Fibroblast of pulmonary artery (primary cell): ENCODE data around the gene PLCL1.

ENCODE experiments used
- DNase-seq: peaks from one replicate; pipeline ENCODE4 v3.0.0-alpha.2; 2010; ENCODE audit warnings: low read depth
- H3K4me3 ChIP-seq: replicated peaks from 2 replicates; pipeline ENCODE4 v1.5.1; 2011; ENCODE audit warnings: low read depth, mild to moderate bottlenecking, control low read depth, low read length, moderate library complexity
- CTCF ChIP-seq: IDR thresholded peaks from 2 replicates; pipeline ENCODE4 v1.5.1; 2011; ENCODE audit warnings: mild to moderate bottlenecking, control low read depth, low read length, inconsistent platforms; ENCODE audit errors: missing control alignments

PLCL1 gene

DNA sequence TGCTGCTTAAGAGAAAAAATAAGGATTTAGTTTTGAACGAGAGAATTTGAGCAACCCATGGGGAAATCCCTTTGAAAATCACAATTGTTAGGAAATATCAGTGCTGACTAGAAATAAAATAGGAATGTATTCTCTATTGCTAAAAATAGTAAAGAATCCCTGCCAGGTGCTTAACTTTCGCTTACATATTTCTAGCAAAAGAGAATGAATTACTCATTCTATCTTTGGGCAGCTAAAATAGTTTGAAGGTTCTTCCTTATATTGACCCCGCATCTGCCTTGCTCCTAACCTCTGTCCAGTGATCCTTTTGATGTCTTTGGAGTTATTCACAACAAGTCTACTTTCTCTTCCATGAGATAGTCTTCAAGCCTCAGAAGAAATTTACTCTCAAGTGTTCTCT is 103.8 kb downstream of the PLCL1 start:
- DNase-seq, result no peak
- H3K4me3 ChIP-seq, result no peak overlapping the region

DNA sequence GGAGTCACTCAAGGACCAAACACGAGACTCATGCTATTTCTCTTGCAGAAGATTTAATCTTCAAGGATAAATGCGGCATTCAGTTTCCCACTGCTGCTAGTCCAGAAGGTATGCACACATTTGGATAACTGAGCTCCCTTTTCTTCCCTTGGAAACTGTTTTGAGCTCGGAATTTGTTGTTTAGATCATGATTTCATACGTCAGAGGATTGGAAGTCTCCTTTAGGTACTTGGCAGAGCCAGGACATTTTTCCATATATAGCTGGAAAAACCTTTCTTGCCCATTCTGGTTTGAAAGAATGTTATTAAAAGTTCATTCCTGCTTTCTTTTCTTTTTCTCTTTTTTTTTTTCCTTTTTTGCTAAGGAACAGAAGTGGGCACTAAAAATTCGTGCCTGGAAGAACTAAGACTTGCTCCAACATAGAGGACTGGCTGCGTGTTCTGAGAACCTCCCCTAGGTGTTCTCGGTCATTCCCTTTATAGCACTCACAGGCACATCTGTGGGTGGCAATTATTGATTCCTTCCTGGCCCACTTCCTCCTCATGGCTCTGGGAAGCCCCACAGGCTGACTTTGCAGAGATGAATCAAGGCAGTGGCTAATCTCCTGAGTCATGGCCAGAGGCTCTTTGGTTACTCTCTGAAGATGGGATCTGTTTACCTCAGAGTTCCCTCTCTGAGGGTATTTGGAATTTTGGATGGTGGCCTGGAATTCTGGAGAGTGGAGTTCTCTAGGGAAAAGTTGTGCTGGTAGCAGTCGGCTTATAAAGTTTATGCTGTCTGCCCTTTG is 104.8 kb downstream of the PLCL1 start:
- DNase-seq, result peak; percentile 77
- H3K4me3 ChIP-seq, result no peak overlapping the region
- TF ChIP-seq CTCF, result no peak

More for the DNA sequence above, 103.8 kb downstream of the PLCL1 start:
- TF ChIP-seq CTCF, result no peak

GRCh38 chr2:197911667-197912066 is 107.3 kb downstream of the PLCL1 start:
- TF ChIP-seq CTCF, result no peak
- DNase-seq, result no peak
- H3K4me3 ChIP-seq, result no peak overlapping the region

DNA sequence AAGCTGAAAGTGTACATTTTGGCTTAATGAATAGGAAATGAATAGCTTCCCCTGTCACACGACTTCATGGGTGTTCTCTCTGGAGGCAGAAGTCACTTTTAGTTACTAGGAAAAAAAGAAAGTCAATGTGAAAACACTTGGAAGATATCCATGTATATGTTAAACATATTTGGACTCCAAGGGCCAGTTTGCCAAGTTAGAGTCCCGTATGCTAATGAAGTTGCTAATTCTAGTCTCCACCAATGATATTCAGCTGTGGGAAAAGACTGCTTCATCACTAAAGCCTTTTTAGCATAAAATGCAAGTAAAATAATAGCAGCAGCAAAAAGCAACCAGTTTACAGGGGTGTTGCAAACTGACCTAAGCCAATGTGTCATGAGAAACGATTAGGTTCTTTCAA is 108.7 kb downstream of the PLCL1 start:
- no peak for DNase-seq
- H3K4me3 ChIP-seq, result no peak overlapping the region
- TF ChIP-seq CTCF, result no peak

DNA sequence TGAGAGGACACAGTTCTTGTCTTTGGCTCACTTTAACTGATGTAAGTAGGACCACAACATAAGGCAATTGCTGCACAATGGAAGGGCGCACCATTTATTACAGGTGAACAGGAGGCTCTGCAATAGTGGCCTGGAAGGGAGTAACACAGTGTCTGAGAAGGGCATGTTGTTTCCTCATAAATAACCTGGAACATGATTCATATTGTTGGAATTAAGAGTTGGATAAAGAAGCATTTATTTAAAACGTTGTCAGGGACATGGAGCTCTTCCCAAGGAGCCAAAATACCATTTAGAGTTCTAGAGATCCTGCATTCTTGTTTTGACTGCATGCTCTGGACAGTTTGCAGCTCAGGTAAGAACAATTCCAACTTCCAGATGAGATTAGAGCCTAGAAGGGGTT is 110.4 kb downstream of the PLCL1 start:
- no peak for TF ChIP-seq CTCF
- peak; percentile 47 for DNase-seq

DNA sequence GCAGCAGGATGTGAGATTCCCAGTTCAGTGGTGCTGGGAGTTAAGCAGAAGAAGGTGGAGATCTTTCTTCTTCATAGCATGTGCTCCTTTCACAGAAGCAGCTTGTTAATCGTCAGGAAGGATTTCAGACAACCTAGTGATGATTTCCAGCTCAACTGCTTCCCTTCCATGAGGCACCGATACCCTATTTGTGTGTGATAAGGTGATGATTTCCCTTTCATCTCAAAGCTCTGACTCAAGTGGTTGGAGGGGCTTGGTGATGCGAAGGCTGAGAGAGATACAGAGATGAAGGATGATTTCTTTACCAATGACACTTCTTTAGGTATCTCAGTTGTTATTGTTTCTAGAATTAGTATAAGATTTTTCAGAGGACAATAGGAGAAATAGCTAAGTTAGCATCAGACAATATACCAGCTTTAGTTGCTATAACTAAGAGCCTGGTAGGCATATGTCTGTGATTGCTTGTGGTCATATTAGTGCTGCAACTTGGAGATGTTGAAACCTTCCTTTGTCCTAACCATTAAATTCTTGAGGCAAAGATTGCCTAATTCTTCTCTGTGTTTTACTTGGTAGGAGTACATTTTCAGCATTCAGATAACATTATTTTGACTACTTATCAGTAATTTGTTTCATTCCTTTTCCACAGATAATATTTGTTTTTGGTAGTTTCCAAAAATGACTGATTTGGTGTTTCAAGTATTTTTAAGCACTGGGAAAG is 111.3 kb downstream of the PLCL1 start:
- no peak for TF ChIP-seq CTCF
- peak; percentile 95 for DNase-seq

More for the DNA sequence above, 110.4 kb downstream of the PLCL1 start:
- no peak overlapping the region for H3K4me3 ChIP-seq

More for the DNA sequence above, 111.3 kb downstream of the PLCL1 start:
- peak overlapping the region; percentile 9 for H3K4me3 ChIP-seq
